Fibroblast of villous mesenchyme (primary cell): ENCODE data around the gene GRB10. TPM values are rescaled to one million over a fixed set of nuclear protein-coding genes. Genes with fewer than 3 reads are reported as not detected.

ENCODE experiments used
- DNase-seq: peaks from one replicate; pipeline ENCODE4 v3.0.0-alpha.2; 2010; ENCODE audit warnings: low read depth
- H3K4me3 ChIP-seq: 2 replicates; pipeline ENCODE4 v1.5.1; 2011; ENCODE audit warnings: low read depth, mild to moderate bottlenecking, low read length
- total RNA-seq: library from RNA; depleted of rRNA; stranded (reverse); fragments of >200 nt; gene quantifications from 2 replicates; pipeline ENCODE4 v1.2.3, GENCODE V29; 2012
- TF ChIP-seq, protein P1 (sequence below): IDR thresholded peaks from 2 replicates; pipeline ENCODE4 v1.5.1; 2012; ENCODE audit warnings: low read depth, mild to moderate bottlenecking, low read length; ENCODE audit not compliant: insufficient read depth

The GRB10 gene
- total RNA-seq, 1 donor = 23.3 TPM

DNA sequence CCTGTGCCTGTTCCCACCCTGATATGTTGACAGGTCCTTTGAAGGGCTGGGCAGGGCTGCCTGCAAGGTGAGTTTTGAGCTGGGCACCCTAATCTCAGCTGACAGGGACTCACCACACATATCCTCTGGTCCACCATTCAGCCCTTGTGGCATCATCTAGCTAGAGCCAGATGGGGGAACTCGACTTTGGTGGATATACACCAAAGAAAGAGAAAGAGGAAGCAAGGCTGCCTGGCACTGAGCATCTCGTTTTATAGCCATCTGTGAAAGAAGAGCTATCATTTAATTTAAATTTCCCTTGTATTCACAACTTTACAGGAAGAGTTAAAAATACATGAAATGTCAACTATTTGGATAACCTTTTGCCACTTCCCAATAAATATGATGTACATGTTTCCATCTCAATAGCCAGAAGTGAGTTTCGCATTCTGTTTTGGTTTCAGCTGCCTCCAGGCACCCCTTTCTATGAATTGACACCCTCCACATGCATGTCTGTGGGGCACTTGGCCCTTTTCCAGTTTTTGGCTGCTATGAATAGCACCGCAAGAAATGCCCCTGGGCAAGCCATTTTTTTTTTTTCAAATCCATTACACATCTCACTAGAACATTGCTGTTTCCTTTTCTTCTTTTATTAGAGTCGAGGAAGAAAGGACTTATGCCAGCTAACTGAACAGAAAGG, 22.9 kb upstream of the GRB10 start:
- no peak overlapping the region for H3K4me3 ChIP-seq
- TF ChIP-seq, protein P1, sequence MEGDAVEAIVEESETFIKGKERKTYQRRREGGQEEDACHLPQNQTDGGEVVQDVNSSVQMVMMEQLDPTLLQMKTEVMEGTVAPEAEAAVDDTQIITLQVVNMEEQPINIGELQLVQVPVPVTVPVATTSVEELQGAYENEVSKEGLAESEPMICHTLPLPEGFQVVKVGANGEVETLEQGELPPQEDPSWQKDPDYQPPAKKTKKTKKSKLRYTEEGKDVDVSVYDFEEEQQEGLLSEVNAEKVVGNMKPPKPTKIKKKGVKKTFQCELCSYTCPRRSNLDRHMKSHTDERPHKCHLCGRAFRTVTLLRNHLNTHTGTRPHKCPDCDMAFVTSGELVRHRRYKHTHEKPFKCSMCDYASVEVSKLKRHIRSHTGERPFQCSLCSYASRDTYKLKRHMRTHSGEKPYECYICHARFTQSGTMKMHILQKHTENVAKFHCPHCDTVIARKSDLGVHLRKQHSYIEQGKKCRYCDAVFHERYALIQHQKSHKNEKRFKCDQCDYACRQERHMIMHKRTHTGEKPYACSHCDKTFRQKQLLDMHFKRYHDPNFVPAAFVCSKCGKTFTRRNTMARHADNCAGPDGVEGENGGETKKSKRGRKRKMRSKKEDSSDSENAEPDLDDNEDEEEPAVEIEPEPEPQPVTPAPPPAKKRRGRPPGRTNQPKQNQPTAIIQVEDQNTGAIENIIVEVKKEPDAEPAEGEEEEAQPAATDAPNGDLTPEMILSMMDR = no peak
- no peak for DNase-seq

DNA sequence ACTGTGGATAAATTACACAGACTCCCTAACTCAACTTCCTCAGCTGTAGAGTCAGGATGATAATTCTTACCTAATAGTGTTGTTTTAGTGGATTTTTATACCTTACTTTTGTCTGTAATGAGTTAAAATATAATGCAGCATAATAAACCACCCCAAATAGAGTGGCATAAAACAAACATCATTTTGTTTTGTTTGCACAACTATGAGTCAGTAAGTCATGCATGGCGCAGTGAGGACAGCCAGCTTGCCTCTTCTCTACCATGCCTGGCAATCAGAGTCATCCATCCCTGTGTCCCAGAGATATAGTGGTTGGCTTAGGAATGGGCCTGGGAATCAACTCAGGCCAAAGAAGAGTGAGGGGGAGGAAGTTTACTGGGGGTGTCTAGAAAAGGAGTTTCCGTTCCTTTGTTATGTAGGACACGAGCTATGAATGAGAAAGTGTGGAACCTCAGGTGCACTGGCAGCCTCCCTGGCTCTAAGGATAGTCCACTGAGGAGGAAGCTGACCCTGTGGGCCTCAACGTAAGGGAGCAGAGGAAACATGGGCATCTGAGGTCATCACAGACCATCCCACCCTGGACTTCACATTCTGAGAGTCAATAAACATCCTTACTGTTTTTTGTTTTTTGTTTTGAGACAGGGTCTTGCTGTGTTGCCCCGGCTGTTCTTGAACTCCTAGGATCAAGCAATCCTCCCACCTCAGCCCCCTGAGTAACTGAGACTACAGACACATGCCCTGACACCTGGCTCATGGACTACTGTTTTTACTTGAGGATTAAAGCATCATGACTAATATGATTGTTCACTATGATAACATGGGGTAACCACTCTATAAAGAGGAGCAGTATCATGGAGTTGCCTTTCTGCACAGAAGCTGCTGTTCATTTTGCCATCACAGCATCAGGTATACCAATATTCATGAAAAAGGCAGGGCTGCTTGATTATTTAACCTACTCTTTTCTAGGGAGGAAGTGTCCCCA, 21.0 kb upstream of the GRB10 start:
- DNase-seq = no peak
- H3K4me3 ChIP-seq = no peak overlapping the region
- TF ChIP-seq, protein P1 = no peak

DNA sequence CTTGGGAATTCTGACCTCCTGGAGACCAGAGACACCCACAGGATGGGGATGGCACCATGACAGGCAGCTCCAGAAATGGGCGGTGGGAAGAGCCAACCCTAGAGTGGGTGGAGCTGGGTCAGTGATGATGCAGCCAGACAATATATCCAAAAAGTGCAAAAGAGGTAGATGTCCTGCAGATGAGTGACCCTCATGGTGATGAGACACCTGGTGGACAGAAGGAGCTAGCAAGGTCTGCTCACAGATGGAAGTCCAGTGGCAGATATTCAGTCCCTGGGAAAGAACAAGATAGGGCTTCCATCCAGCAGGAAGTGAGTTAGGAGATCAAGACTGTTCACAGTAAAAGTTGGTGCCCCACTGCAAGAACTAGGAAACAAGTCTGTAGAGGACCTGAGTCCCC, 19.2 kb upstream of the GRB10 start:
- TF ChIP-seq, protein P1 = peak; percentile 24
- no peak overlapping the region for H3K4me3 ChIP-seq
- DNase-seq = no peak

DNA sequence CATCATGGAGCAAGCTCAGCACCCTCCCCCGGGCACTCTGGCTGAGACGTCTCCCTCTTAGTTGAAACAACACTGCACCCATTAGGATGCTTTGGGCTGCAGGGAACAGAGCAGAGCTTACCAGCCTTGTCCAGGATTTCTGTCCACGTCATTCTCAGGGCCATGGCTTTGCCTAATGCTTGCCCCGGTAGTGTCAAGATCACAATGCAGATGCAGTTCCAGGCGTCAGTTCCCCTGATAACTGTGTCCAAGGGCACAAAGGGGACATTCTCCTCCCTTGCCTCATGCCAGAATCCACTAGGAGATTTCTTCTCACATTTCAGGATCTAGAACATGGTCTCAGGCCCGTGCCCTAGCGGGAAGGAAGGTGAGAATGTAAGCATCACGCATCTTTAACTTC, 17.2 kb upstream of the GRB10 start:
- TF ChIP-seq, protein P1 = no peak
- no peak overlapping the region for H3K4me3 ChIP-seq
- no peak for DNase-seq

DNA sequence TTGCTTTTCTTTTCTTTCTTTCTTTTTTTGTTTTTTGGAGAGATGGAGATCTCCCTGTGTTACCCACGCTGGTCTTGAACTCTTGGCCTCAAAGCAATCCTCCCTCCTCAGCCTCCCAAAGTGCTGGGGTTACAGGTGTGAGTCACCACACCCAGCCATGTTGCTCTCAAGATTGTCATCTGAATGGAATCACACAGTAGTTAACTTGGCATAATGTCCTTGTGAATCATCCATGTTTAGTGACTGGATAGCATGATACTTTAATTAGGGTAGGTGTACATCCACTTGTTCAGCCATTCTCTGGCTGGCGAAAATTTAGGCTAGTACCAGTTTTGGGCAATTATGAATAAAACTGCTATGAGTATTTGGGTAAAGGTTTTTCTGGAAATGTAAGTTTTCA, 15.4 kb upstream of the GRB10 start:
- DNase-seq = no peak
- H3K4me3 ChIP-seq = no peak overlapping the region
- TF ChIP-seq, protein P1 = no peak

DNA sequence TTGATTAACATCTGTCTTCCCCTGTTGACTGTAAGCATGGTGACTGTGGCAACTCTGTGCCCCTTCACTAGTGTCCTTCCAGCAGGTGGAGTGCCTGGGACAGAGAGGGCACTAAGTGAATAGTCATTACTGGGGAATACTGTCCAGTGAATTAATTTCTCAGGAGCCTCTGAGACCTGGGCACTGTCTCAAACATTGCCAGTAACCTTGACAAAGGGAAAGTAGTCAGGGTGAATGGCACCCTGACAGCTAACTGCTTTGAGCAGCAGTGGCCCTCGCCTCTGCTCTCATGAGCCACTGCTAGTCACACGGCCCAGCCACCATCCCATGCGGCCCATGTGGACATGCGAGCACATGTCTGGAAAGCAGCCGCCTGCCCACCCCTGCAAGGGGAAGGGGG, 13.1 kb upstream of the GRB10 start:
- DNase-seq = no peak
- no peak overlapping the region for H3K4me3 ChIP-seq
- TF ChIP-seq, protein P1 = peak; percentile 14
